Astrocyte (in vitro differentiated cells and primary cell): ENCODE data around the gene CCNB1IP1. TPM values are rescaled to one million over a fixed set of nuclear protein-coding genes. Genes with fewer than 3 reads are reported as not detected.
"Not testable (repeated sequence)": the region's sequence is repeated elsewhere in the genome, so short reads cannot be mapped to it uniquely, and the experiment has no call there.

Experiments
- DNase-seq: peaks from one replicate; pipeline ENCODE4 v3.0.0-alpha.2; 2010; ENCODE audit warnings: low read depth
- FAIRE-seq: peaks from 2 replicates; lab custom pipeline; 2011; peaks lifted over from hg19 to GRCh38; lab: Jason Lieb, UNC
- H2AFZ ChIP-seq: 2 replicates; pipeline ENCODE4 v1.6.0; 2012; ENCODE audit warnings: low read depth, low read length, inconsistent platforms
- H3K27ac ChIP-seq: 2 replicates; pipeline ENCODE4 v1.5.1; 2011; ENCODE audit warnings: low read depth, low read length, inconsistent platforms
- H3K27me3 ChIP-seq: 2 replicates; pipeline ENCODE4 v1.6.0; 2011; ENCODE audit warnings: low read length, inconsistent platforms; ENCODE audit not compliant: insufficient read depth
- H3K36me3 ChIP-seq: 2 replicates; pipeline ENCODE4 v1.5.1; 2011; ENCODE audit warnings: low read length, inconsistent platforms; ENCODE audit not compliant: insufficient read depth
- H3K4me1 ChIP-seq: 2 replicates; pipeline ENCODE4 v1.5.1; 2011; ENCODE audit warnings: low read length, inconsistent platforms; ENCODE audit not compliant: insufficient read depth
- H3K4me2 ChIP-seq: 2 replicates; pipeline ENCODE4 v1.6.0; 2012; ENCODE audit warnings: low read length, inconsistent platforms
- H3K4me3 ChIP-seq: 2 replicates; pipeline ENCODE4 v1.5.1; 2011; ENCODE audit warnings: low read depth, mild to moderate bottlenecking, low read length, inconsistent platforms; ENCODE audit not compliant: insufficient read depth
- H3K79me2 ChIP-seq: 2 replicates; pipeline ENCODE4 v1.6.0; 2012; ENCODE audit warnings: mild to moderate bottlenecking, low read length, inconsistent platforms; ENCODE audit not compliant: insufficient read depth
- H3K9ac ChIP-seq: 2 replicates; pipeline ENCODE4 v1.6.0; 2012; ENCODE audit warnings: mild to moderate bottlenecking, low read length, inconsistent platforms
- H3K9me3 ChIP-seq: 2 replicates; pipeline ENCODE4 v1.5.1; 2012; ENCODE audit warnings: low read depth, mild to moderate bottlenecking, low read length, inconsistent platforms; ENCODE audit not compliant: insufficient read depth
- H4K20me1 ChIP-seq: 2 replicates; pipeline ENCODE4 v1.6.0; 2012; ENCODE audit warnings: low read length, inconsistent platforms; ENCODE audit not compliant: insufficient read depth
- H3K27ac Mint-ChIP-seq: one replicate; pipeline ENCODE4 v1.8.0; 2021; ENCODE audit warnings: mild to moderate bottlenecking, mixed read lengths; ENCODE audit not compliant: unreplicated experiment
- H3K27me3 Mint-ChIP-seq: one replicate; pipeline ENCODE4 v1.8.0; 2021; ENCODE audit warnings: low read depth, mixed read lengths; ENCODE audit not compliant: unreplicated experiment
- H3K36me3 Mint-ChIP-seq: one replicate; pipeline ENCODE4 v1.8.0; 2021; ENCODE audit warnings: low read depth, mixed read lengths; ENCODE audit not compliant: unreplicated experiment
- H3K4me1 Mint-ChIP-seq: one replicate; pipeline ENCODE4 v1.8.0; 2021; ENCODE audit warnings: low read depth, mixed read lengths; ENCODE audit not compliant: unreplicated experiment
- H3K4me3 Mint-ChIP-seq: one replicate; pipeline ENCODE4 v1.8.0; 2021; ENCODE audit warnings: mild to moderate bottlenecking, moderate library complexity, mixed read lengths; ENCODE audit not compliant: unreplicated experiment
- H3K9me3 Mint-ChIP-seq: one replicate; pipeline ENCODE4 v1.8.0; 2021; ENCODE audit warnings: mild to moderate bottlenecking, mixed read lengths; ENCODE audit not compliant: unreplicated experiment
- EZH2 ChIP-seq: IDR thresholded peaks from 2 replicates; pipeline ENCODE4 v1.6.1; 2012; ENCODE audit warnings: mild to moderate bottlenecking, low read length, inconsistent platforms; ENCODE audit not compliant: insufficient read depth
- total RNA-seq: library from RNA; stranded (reverse); gene quantifications from 2 replicates; pipeline ENCODE4 v1.2.1, GENCODE V29; 2021
- TF ChIP-seq, protein P1 (sequence below): IDR thresholded peaks from 2 replicates; pipeline ENCODE4 v1.5.1; 2011; ENCODE audit warnings: low read depth, mild to moderate bottlenecking, inconsistent platforms, low read length, moderate library complexity; ENCODE audit not compliant: insufficient read depth

Gene CCNB1IP1
- total RNA-seq, 1 donor from 2014 or later: 89.1 TPM

- H2AFZ ChIP-seq: no peak overlapping the region
- H3K4me3 ChIP-seq: no peak overlapping the region
- peaks cover 13% of the 10 kb centered on the region for H3K4me1 Mint-ChIP-seq
- peak overlapping the region; percentile 6 for H3K27ac Mint-ChIP-seq
- no peaks in the 10 kb centered on the region for H4K20me1 ChIP-seq
- FAIRE-seq (no peak), DNase-seq (peak; percentile 39)
- H3K4me1 ChIP-seq: peaks cover 5% of the 10 kb centered on the region
- TF ChIP-seq, protein P1, sequence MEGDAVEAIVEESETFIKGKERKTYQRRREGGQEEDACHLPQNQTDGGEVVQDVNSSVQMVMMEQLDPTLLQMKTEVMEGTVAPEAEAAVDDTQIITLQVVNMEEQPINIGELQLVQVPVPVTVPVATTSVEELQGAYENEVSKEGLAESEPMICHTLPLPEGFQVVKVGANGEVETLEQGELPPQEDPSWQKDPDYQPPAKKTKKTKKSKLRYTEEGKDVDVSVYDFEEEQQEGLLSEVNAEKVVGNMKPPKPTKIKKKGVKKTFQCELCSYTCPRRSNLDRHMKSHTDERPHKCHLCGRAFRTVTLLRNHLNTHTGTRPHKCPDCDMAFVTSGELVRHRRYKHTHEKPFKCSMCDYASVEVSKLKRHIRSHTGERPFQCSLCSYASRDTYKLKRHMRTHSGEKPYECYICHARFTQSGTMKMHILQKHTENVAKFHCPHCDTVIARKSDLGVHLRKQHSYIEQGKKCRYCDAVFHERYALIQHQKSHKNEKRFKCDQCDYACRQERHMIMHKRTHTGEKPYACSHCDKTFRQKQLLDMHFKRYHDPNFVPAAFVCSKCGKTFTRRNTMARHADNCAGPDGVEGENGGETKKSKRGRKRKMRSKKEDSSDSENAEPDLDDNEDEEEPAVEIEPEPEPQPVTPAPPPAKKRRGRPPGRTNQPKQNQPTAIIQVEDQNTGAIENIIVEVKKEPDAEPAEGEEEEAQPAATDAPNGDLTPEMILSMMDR: no peak
- TF ChIP-seq EZH2: no peak
- no peaks in the 10 kb centered on the region for H3K9me3 Mint-ChIP-seq
- no peaks in the 10 kb centered on the region for H3K9me3 ChIP-seq
- H3K36me3 ChIP-seq: peaks cover 27% of the 10 kb centered on the region
- no peak overlapping the region for H3K4me3 Mint-ChIP-seq
- H3K4me2 ChIP-seq: peak overlapping the region; percentile 39
- H3K79me2 ChIP-seq: peaks cover 23% of the 10 kb centered on the region
- H3K36me3 Mint-ChIP-seq: peaks cover 8% of the 10 kb centered on the region
- H3K27me3 Mint-ChIP-seq: no peaks in the 10 kb centered on the region
- H3K27me3 ChIP-seq: no peaks in the 10 kb centered on the region
- no peak overlapping the region for H3K27ac ChIP-seq
- no peak overlapping the region for H3K9ac ChIP-seq
These were observed 30.9 kb downstream of the CCNB1IP1 start for GRCh38 chr14:20302042-20302755.

DNA sequence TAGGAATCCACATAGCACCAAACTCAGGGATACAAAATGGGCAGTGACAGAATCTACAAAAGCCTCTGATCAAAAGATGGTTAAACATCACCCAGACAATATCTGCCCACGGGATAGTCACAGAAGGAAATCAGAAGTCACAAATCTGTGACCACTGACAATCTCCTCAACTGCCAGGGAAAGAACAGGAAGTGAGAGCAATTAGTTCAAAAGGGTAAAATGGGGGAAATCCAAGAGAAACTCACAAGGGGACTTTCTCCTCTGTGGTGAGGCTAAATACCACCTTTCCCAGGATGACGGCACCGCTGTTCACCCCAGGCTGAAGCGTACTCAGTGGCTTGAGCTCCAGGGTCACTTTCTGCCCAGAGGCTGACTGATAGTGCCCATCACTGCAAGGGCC lies 38.0 kb downstream of the CCNB1IP1 start:
- FAIRE-seq (no peak), DNase-seq (no peak)
- H3K4me1 ChIP-seq: no peaks in the 10 kb centered on the region
- no peak overlapping the region for H2AFZ ChIP-seq
- Mint-ChIP-seq H3K36me3 (peaks cover 9% of the 10 kb centered on the region), H3K4me3 (no peak overlapping the region), H3K9me3 (no peaks in the 10 kb centered on the region), H3K27ac (no peak overlapping the region), H3K4me1 (no peaks in the 10 kb centered on the region), H3K27me3 (no peaks in the 10 kb centered on the region)
- H3K4me2 ChIP-seq: no peak overlapping the region
- H3K79me2 ChIP-seq: no peaks in the 10 kb centered on the region
- H3K9me3 ChIP-seq: no peaks in the 10 kb centered on the region
- H3K27me3 ChIP-seq: no peaks in the 10 kb centered on the region
- peaks cover 39% of the 10 kb centered on the region for H3K36me3 ChIP-seq
- H4K20me1 ChIP-seq: no peaks in the 10 kb centered on the region
- H3K9ac ChIP-seq: no peak overlapping the region
- H3K27ac ChIP-seq: no peak overlapping the region
- TF ChIP-seq EZH2: no peak
- TF ChIP-seq, protein P1: no peak
- H3K4me3 ChIP-seq: no peak overlapping the region

GRCh38 chr14:20294636-20295035 lies 38.4 kb downstream of the CCNB1IP1 start:
- Histone ChIP-seq H4K20me1 (no peaks in the 10 kb centered on the region), H3K79me2 (no peaks in the 10 kb centered on the region), H3K27ac (no peak overlapping the region), H3K36me3 (peaks cover 43% of the 10 kb centered on the region), H3K9ac (no peak overlapping the region), H2AFZ (no peak overlapping the region), H3K4me2 (no peak overlapping the region), H3K27me3 (no peaks in the 10 kb centered on the region), H3K4me3 (no peak overlapping the region), H3K9me3 (no peaks in the 10 kb centered on the region), H3K4me1 (no peaks in the 10 kb centered on the region)
- Mint-ChIP-seq H3K4me3 (no peak overlapping the region), H3K27ac (no peak overlapping the region), H3K9me3 (no peaks in the 10 kb centered on the region), H3K36me3 (peaks cover 11% of the 10 kb centered on the region), H3K4me1 (peaks cover 3% of the 10 kb centered on the region), H3K27me3 (no peaks in the 10 kb centered on the region)
- TF ChIP-seq, protein P1: no peak
- TF ChIP-seq EZH2: no peak
- no peak for DNase-seq
- FAIRE-seq: no peak

DNA sequence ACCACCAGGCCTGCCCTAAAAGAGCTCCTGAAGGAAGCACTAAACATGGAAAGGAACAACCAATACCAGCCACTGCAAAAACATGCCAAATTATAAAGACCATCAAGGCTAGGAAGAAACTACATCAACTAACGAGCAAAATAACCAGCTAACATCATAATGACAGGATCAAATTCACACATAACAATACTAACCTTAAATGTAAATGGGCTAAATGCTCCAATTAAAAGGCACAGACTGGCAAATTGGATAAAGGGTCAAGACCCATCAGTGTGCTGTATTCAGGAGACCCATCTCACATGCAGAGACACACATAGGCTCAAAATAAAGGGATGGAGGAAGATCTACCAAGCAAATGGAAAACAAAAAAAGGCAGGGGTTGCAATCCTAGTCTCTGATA lies 51.1 kb downstream of the CCNB1IP1 start:
- H3K4me2 ChIP-seq, H3K9me3 ChIP-seq, H3K4me1 Mint-ChIP-seq, H3K79me2 ChIP-seq, H2AFZ ChIP-seq, H3K9ac ChIP-seq, FAIRE-seq, H3K27me3 ChIP-seq, H3K36me3 ChIP-seq, H3K27me3 Mint-ChIP-seq, DNase-seq, H3K27ac Mint-ChIP-seq, H3K4me3 ChIP-seq, H3K4me1 ChIP-seq, H3K4me3 Mint-ChIP-seq, H4K20me1 ChIP-seq, H3K27ac ChIP-seq: not testable (repeated sequence)
- peaks cover 19% of the 10 kb centered on the region for H3K9me3 Mint-ChIP-seq
- H3K36me3 Mint-ChIP-seq: peaks cover 41% of the 10 kb centered on the region
